ENCODE results near the gene KLF8.
"Not testable (repeated sequence)": the region's sequence is repeated elsewhere in the genome, so short reads cannot be mapped to it uniquely, and the experiment has no call there.

The KLF8 gene

GRCh38 chrX:56232221-56233082, at the start of gene KLF8:
Gene KLF8, plus strand, starts transcription at chrX:56232356. Its CDS starts 979 bp downstream, at chrX:56233335.
- DNase-seq (ENCODE audit: low spot score), result no peak

DNA sequence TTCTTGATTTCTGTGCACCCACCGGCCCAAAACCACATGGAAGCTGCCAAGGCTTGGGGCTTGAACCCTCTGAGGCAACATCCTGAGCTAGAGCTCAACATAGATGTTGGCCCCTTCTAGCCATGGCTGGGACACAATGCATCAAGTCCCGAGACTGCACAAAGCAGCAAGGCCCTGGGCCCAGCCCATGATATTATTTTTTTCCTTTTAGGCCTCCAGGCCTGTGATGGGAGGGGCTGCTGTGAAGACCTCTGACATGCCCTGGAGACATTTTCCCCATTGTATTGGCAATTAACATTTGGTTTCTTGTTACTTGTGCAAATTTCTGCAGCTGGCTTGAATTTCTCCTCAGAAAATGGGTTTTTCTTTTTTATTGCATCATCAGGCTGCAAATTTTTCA, 25.2 kb upstream of the KLF8 start:
- not testable (repeated sequence) for DNase-seq (ENCODE audit: low spot score)

- no peak for DNase-seq (ENCODE audit: low spot score)
These were observed 20.5 kb upstream of the KLF8 start for GRCh38 chrX:56211701-56212100.

DNA sequence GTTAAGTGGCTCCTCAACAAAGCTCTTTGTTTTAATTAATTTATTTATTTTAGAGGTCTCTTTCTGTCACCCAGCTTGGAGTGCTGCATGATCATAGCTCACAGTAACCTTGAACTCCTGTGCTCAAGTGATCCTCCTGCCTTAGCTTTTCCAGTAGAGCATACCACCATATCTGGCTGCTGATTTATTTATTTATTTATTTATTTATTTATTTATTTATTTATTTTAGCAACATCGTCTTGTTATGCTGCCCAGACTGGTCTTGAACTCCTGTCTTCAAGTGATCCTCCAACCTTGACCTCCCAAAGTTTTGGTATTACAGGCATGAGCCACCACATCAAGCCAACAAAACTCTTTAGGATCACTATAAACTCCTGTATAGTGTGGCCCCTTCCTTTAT, 15.8 kb upstream of the KLF8 start:
- DNase-seq (ENCODE audit: low spot score), result no peak

- DNase-seq (ENCODE audit: low spot score), result no peak
These were observed 12.5 kb upstream of the KLF8 start for GRCh38 chrX:56219700-56220099.

DNA sequence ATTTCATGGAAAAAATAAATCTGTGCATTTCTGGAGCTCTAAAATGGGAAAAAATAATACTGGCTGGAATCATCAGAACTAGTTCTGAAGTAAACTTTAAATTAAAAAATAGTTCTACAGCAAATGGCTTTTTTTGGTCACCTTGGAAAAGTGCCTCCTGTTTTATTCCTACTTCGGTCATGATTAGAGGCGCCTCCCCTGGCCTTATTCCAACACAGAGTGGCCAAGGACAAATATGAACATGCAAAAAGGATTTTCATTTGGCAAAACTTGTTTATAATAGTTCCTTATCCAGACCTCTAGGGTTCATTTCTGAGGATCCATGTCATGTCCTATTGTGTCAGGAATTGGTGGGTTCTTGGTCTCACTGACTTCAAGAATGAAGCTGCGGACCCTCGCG, 11.1 kb upstream of the KLF8 start:
- no peak for DNase-seq (ENCODE audit: low spot score)

DNA sequence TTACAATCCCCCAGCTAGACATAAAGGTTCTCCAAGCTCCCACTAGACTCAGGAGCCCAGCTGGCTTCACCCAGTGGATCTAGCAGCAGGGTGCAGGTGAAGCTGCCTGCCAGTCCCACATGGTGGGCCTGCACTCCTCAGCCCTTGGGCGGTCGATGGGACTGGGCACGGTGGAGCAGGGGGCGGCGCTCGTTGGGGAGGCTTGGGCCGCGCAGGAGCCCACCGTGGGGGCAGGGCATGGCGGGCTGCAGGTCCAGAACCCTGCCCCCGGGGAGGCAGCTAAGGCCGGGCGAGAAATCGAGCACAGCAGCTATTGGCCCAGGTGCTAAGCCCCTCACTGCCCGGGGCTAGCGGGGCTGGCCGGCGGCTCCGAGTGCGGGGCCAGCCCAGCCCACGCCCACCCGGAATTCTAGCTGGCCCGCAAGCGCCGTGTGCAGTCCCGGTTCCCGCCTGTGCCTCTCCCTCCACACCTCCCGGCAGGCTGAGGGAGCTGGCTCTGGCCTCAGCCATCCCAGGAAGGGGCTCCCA, 9.6 kb upstream of the KLF8 start:
- DNase-seq (ENCODE audit: low spot score), result no peak

DNA sequence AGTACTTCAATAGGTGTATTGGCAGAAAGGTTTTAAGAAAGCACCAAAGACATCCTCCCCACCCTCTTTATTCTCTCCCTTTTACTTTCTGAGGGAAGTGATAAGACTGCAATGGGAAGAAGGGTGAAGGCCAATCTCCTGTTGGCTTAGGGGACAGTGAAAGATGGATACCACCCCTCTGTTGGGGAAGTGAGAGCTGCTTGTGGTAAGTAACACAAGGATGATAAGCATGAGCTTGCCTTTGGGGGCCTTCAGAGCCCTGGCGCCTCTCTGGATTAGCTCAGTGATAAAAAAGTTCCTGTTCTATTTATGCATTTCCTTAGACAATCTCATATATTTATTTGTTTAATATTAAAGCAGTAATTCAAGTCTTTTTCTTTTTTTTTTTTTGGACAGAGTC, 5.2 kb upstream of the KLF8 start:
- DNase-seq (ENCODE audit: low spot score), result no peak

DNA sequence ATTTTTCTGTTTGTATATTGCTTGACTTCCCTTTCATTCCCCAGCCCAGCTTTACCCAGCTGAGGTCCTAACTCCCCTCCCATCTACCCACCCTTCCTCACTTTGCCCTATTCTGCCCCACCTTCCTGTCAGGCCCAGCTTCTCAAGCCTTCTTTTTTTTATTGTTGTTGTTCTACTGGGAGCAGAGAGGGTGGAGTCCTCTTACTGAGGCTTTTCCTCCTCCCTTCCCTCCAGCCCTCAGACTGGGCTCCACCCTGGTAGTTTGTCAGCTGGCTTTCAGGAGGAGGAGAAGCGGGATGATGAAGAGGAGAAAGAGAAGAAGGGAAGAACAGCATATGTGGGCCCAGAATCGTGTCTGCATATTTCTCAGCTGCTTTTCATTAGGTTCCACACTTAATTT, 3.2 kb upstream of the KLF8 start:
- no peak for DNase-seq (ENCODE audit: low spot score)

DNA sequence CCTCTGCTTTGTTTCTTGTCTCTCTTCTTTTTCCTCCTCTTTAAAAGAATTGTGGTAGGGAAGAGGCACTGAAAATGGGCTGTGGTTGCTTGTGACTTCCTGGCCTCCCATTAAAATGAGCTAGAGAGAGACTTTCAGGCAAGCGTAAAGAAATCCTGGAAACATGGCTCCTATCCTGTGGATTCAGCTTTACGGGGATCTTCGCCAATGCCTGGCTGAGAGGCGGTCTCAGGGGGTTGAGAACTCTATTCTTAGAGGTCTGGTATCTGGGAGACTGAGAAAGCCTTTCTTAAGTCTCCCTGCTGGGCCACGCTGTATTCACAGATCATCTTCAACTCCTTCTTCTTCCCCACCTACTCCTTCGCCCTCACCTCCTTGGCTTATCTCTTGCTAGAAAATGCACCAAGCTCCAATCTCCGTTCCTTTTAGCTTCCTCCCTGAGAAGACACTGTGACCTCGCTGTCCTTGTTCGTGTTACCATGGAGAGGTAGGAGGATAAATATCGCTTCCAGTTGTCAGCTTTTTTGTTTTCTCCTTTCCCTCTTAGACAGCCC, 542 bp upstream of the KLF8 start:
- DNase-seq (ENCODE audit: low spot score), result no peak

- no peak for DNase-seq (ENCODE audit: low spot score)
These were observed 944 bp downstream of the KLF8 start for GRCh38 chrX:56233100-56233499.

DNA sequence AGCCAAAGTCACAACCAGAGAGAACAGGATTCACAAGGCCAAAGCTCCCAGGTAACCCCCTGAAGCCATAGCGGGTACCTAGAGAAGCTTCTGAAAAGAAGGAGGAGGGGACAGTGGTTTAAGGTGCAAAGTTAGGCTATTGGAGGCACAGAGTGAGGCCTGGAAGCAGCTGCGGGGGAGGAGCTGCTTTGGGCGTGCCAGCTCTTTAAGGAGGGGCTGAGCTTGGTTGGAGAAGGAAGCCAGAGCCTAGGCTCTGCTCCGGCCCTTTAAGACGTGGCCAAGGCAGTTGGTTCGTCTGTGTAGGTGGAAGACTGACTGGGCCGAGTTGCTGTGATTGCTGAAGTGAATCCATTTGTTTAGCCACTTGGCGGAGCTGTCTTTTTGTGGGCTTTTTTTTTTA, 1.5 kb downstream of the KLF8 start:
- DNase-seq (ENCODE audit: low spot score), result peak; percentile 24

DNA sequence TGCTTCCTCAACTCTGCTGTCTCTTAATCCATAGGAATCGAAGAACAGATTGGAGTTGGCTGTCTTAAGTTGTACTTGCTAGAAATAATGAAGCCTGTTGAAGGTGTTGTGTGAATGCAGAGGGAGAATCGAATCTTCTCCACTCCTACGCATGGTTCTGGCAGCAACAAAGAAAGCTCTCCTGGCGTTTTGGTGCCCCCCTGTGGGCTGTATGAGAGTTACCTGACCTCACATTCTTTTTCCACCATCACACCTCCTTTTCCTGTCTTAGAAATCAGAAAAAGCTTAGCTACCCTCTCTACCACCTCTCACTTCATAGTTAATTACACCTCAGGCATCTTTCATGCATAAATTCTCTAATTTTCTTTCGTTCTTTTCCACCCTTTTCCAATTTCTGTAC, 16.3 kb downstream of the KLF8 start:
- peak; percentile 19 for DNase-seq (ENCODE audit: low spot score)

GRCh38 chrX:56253832-56254703, 21.9 kb downstream of the KLF8 start:
- no peak for DNase-seq (ENCODE audit: low spot score)

DNA sequence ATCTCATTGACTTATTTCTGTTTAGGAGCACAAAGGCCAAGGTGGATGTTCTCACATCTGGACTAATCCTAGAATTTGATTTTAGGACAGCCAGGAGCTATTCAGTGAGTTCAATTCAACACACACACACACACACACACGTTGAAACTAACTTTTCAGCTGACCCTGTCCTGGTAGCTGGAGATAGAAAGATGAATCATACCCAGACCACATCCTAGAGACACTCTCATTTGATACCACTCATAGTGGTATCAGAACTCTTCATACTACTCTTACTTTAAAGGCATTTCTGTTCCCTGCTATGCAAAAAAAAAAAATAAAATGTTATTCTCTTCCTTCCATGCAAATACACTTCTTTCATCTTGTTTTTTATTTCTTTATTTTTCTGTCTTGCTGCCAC, 36.7 kb downstream of the KLF8 start:
- DNase-seq (ENCODE audit: low spot score), result no peak

- no peak for DNase-seq (ENCODE audit: low spot score)
These were observed 46.5 kb downstream of the KLF8 start for GRCh38 chrX:56278692-56279091.

GRCh38 chrX:56279863-56280262, 47.7 kb downstream of the KLF8 start:
- DNase-seq (ENCODE audit: low spot score), result no peak

DNA sequence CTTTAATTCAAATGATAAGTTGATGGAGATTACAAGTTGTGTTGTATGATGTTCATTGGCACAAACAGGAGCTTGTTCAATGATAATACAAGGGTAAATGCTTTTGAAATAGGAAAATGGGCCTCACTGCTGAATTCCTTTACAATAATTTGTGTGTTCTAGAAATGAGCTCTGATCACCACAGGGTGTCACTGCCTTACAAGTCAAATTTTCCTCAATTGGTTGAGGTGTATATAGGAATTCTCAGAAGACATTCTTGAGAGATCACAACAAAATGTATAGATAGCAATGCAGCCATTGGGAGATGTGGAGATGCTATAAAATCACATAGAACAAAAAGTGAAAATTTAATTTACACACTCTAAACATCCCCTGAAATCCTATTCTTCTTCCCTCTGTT, 49.6 kb downstream of the KLF8 start:
- no peak for DNase-seq (ENCODE audit: low spot score)

DNA sequence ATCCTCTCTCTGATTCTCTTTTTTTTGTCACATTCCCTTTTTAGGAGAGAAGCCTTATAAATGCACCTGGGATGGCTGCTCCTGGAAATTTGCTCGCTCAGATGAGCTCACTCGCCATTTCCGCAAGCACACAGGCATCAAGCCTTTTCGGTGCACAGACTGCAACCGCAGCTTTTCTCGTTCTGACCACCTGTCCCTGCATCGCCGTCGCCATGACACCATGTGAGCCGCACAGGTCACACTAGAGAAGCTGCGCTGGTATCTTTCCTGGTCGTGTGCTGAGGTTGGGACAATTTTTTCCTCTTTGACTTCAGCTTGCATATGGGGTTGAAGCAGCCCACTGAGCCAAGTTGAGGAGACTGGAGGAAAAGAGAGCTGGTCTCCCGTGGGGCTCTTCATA, 52.1 kb downstream of the KLF8 start:
- DNase-seq (ENCODE audit: low spot score), result no peak

- no peak for DNase-seq (ENCODE audit: low spot score)
These were observed 56.5 kb downstream of the KLF8 start for GRCh38 chrX:56288608-56289007.

DNA sequence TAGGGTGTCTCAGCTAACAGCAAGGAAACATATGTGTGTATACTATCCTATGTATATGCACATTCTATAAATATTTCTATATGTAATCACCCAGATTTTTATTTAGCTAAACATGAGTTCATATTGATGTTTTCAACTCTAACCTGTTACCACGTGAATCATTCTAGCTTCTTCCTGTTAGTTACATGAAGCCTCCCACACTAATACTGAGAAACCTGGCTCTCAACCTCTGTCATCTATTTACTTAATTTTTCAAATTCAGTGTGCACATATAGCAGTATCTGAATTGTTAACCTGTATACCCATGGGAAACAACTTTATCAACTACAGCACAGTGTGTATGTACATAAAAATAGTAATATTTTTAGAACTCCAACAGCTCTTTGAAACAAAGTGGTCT, 57.3 kb downstream of the KLF8 start:
- DNase-seq (ENCODE audit: low spot score), result no peak

DNA sequence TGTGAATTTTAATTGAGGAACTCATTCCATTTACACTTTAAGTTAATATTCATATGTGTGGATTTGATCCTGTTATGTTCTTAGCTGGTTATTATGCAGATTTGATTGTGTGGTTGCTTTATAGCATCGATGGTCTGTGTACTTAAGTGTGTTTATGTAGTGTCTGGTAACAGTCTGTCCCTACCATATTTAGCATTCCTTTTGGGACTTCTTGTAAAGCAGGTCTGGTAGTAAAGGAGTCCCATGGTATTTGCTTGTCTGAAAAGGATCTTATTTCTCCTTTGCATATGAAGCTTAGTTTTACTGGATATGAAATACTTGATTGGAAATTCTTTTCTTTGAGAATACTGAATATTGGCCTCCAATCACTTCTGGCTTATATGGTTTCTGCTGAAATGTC, 76.6 kb downstream of the KLF8 start:
- DNase-seq (ENCODE audit: low spot score), result no peak

DNA sequence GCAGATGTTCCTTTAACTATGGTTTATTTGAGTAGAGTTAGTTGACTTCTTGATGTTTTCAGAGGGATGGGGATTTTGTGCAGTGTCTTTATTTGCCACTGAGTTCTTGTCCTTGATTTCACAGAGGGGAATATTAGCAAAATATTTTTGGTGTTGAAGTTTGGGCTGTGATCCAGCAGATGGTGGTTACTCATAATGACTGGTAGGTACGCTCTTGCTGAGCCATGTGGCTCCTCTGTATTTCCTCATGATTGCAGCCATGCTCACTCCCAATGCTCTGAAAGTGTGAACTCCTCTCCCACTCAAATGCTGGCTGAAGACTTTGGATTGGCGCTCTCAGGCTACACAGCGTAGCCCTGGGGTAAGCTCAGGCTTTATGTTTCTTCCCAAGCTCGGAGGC, 77.7 kb downstream of the KLF8 start:
- no peak for DNase-seq (ENCODE audit: low spot score)

Measured in hepatic stellate cell (primary cell).